Activated T-cell treated with anti-CD3 and anti-CD28 coated beads, Interleukin-2, amount 50 U/mL, for 48 hours (primary cell): ENCODE data around the gene PDIA5.

Experiments
- DNase-seq, 2 experiments: peaks; one replicate each; pipeline ENCODE4 v3.0.0-alpha.2; 2020

PDIA5 gene

DNA sequence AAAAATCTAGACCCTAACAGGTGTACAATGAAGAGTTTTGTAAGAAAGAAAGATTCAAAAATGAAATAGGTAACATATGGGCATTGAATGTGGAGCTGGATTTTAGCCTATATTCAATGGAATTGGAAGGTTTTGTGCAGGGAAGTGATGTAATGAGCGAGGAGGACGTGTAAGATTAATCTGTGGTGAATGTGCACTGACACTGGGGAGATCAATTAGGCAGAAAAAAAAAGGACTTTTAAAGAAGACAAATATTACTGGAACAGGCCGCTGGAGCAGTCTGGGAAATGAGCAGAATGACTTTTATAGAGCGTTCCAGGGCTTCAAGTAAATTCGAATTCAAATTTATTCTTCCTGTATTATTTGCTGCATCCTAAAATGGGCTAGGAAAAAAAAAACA, 55.2 kb downstream of the PDIA5 start:
- DNase-seq, result no peak

GRCh38 chr3:123122525-123123315, 55.9 kb downstream of the PDIA5 start:
- no peak for DNase-seq

GRCh38 chr3:123123716-123124616, 57.1 kb downstream of the PDIA5 start:
- no peak for DNase-seq

GRCh38 chr3:123124971-123125370, 58.1 kb downstream of the PDIA5 start:
- DNase-seq, result no peak

- no peak for DNase-seq
Observed at GRCh38 chr3:123126031-123126430, 59.2 kb downstream of the PDIA5 start.

DNA sequence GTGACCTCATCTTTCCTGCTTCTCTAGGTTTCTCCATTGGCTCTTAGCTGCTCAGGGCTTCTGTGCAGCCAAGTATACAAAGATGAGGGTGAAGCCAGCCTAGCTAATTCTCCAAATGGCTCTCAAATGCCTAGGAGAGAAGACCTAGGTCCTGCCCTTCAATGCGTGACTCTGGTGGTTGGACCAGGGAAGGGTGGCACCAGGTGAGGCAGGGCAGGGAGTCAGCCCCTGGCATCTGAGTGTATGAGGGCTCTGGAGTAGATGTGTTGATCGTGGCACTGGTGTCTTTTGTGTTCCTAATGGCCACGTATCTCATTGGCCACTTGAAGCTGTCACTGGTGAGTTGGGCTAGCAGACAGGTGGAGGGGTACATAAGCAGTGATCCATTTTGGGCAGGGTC, 59.8 kb downstream of the PDIA5 start:
- no peak for DNase-seq

- DNase-seq, result no peak
Observed at GRCh38 chr3:123129092-123129491, 62.3 kb downstream of the PDIA5 start.

DNA sequence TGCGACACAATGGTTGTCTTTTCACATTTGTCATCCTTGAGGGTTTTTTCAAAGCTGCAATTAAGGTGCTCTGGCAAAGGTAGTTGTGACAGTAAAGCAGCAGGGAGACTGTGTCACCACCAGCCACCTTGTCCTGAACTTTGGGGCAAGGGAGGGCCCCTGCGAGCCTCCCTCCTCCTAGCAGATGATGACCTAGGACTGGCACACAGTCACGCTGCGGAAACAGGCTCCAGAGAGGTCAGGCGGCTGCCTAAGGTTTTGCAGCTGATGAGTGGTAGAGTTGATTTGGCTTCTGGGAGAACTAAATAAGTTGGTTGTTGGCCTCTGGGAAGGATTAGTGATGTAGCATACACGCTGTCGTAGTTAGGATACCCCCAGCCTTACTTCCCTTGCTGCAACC, 62.7 kb downstream of the PDIA5 start:
- no peak for DNase-seq

GRCh38 chr3:123130079-123130750, 63.4 kb downstream of the PDIA5 start:
- no peak for DNase-seq

- DNase-seq, result no peak
Observed at GRCh38 chr3:123134671-123135070, 67.8 kb downstream of the PDIA5 start.

DNA sequence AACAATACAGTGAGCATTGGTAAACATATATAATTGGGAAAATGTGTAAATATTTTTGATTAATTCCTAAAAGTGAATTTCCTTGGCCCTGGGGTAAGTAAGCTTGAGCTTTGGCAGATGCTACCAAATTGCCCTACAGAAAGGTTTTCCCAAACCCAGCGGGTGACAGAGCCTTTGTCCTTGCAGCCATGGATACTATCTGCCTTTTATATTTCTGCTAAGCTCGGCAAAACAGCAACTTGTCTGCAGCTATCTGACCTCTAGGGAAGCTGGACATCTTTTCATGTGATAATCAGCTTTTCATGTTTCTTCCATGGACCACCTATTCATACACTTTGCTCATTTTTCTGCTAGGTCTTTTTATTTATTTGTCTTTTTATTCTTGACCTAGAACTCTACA, 70.2 kb downstream of the PDIA5 start:
- no peak for DNase-seq

GRCh38 chr3:123138839-123139444, 72.1 kb downstream of the PDIA5 start:
- DNase-seq, result no peak

DNA sequence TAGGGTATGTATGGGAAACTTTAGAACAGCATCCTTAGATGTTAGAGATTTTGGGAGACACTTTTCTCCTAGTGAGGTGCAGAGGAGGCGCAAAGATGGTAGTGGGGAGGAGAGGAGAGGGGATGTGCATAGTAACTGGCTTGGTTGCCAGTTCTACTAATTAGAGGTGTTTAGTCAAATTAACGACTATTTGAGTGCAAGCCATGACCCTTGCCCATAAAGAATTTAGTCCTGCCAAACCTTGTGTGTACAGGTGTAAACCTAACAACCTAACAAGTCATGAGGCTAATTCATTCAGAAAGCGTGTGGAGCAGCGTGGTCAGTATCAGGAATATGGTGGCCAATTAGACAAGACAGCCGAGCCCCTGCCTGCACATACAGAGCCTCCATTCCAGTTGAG, 72.7 kb downstream of the PDIA5 start:
- DNase-seq, result no peak

DNA sequence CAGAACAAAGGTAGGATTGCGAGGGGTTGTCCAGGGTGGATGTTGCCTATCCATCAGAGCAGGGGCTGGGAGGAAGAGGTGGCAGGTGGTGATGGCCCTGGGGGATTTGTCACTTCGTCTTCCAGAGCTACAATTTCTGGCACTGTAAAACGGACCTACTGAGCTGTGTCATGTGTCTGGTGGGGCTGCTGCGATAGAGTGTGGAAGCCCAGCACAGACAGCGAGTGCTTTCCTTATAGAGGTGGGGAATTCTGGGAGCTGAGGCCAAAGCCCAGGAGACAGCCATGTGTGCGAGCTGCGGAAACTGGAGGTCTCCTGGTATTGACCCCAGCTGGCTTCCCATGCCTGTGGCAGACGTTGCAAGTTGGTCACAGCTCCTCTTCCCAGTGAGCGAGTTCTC, 73.7 kb downstream of the PDIA5 start:
- DNase-seq, result no peak

DNA sequence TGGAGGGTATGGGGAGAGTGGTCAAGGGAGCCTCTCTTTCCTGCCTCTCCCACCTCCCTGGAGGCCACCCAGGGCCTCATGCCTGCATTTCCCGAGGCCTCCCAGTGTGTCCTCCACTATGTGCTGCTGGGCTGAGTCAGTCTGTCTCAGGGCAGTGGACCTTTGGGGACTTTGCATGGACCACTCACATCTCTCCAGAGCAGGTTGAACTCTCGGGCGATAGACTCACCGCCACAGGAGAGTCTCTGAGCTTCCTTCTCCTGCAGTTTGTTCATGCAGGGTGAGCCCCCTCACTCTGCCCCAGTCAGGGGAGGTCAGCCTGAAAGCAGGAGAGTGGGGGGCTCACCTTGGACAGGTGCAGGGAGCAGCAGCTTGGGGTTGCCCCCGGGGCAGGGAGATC, 74.5 kb downstream of the PDIA5 start:
- DNase-seq, result no peak

GRCh38 chr3:123143669-123144411, 77.0 kb downstream of the PDIA5 start:
- DNase-seq, result no peak

DNA sequence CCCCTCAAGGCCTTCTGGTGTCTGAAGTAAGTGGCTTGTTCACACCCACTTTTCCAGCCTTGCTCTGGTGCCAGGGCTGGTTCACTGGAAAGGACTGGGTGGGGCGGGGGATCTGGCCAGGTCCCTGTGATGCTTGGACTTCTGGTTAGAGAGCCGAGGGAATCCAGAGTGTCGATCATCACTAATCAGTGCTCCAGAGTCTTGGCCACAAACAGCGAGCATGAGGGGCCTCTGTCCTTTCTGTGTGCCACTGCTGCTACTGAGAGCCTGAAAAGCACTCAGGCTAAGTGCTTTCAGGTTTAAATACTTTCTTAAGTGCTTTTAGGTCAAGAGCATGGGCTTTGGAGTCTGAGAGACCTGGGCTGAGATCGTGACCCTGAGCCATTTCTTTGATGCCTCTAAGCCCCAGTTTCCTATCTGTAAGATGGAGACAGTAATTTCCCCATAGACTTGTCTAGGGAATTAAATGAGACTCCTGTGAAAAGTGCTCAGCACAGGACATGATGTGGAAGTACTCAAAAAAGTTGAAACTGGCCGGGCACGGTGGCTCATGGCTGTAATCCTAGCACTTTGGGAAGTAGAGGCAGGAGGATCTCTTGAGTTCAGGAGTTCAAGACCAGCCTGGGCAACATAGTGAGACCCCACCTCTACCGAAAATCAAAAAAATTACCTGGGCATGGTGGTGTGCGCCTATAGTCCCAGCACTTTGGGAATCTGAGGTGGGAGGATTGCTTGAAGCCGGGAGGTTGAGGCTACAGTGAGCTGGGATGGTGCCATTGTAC, 81.1 kb downstream of the PDIA5 start:
- no peak for DNase-seq

- no peak for DNase-seq
Observed at GRCh38 chr3:123148772-123149171, 81.9 kb downstream of the PDIA5 start.

- DNase-seq, result no peak
Observed at GRCh38 chr3:123149525-123149924, 82.7 kb downstream of the PDIA5 start.

DNA sequence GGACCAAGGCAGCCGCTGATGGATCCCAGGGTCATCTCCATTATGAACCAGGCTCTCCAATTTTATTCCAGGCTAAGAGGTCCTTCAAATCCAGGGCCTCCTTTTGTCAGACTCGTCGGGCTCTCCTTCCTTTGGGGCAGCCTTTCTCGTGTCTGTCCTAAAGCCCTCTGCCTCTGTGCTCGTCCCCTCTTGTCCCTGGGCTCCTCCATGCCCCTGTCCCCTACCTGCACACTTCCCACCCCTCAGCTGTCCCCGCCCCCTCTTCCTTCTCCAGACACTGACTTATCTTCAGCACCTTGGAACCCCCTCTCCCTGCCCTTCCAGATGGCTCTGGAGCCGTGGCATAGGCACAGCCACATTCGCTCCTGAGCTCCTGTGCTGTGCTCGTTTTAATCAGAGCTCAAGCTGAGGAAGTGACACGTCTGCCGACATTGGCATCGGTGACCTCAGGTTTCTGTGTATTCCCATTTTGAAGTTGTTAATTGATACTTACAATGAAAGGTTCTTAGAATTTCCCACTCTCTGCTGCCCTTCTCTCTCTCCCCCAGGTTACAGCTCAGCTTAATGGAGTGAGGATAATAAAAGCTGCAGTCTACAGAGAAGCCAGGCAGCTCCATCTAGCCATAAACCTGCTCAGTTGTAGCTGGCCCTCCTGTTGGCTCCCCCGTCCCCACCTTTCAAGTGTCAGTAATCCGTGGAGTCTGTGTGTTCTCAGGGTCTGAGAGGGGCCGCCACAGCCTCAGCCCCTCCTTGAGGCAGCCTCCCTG, 83.8 kb downstream of the PDIA5 start:
- no peak for DNase-seq

DNA sequence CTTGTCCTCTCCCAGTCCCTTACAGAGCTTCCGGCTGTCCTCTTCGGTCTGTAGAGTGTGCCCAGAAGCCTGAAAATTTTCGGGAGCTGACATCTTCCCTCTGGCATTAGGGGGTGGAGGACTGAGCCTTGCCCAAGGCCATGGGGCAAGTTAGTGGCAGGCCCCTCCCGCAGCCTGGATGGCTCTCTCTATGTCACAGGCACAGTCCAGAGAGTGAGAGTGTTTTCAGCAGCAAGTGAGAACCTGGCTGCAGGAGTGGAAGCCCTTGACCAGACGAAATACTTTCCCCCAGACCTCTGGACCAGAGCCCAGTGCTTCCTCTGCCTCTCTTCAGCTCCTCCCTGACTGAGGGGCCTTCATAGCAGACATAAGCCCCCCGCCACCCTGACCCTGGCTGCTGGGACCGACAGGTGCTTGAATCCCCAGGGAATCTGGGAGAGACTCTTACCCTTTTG, 84.5 kb downstream of the PDIA5 start:
- no peak for DNase-seq
